Measurements from ENCODE around the gene OSBPL2. TPM values are rescaled to one million over a fixed set of nuclear protein-coding genes. Genes with fewer than 3 reads are reported as not detected.

The OSBPL2 gene
- total and polyA plus RNA-seq, 2 donors (not counting 1 experiment from before 2014, with no cell fraction given) = 13.3 to 27.9 TPM

GRCh38 chr20:62197311-62197710 lies 41.0 kb upstream of the OSBPL2 start:
- H4K20me1 ChIP-seq (ENCODE audit: control insufficient read depth, extremely low read depth, insufficient read depth, low read length) = no peaks in the 10 kb centered on the region
- H3K4me3 ChIP-seq (replicated peaks in 1 of 4; ENCODE audit: control extremely low read depth in 1 of 4, insufficient read depth in 1 of 4, low read depth in 3 of 4, low read length in 4 of 4) = no peak overlapping the region
- no peaks in the 10 kb centered on the region for H3K79me2 ChIP-seq (ENCODE audit: control insufficient read depth, insufficient read depth, low read length)
- no peaks in the 10 kb centered on the region for H3K9me3 ChIP-seq (ENCODE audit: control insufficient read depth, insufficient read depth, low read depth, low read length)
- no peaks in the 10 kb centered on the region for H3K27me3 ChIP-seq (ENCODE audit: control insufficient read depth, insufficient read depth, low read length)
- H3K27ac ChIP-seq (ENCODE audit: insufficient read depth, low read length) = no peak overlapping the region
- H3K4me1 ChIP-seq (ENCODE audit: control insufficient read depth, extremely low read depth, insufficient read depth, low read length) = no peaks in the 10 kb centered on the region
- no peak for TF ChIP-seq EZH2 (IDR thresholded peaks at IDR 0.05; ENCODE audit: low read length, missing control alignments)
- TF ChIP-seq CTCF (conservative IDR thresholded peaks at IDR 0.05 in 1 of 2, IDR thresholded peaks at IDR 0.05 in 1 of 2; ENCODE audit: low read depth in 1 of 2, low read length in 2 of 2) = no peak
- no peak for DNase-seq (ENCODE audit: low read depth in 2 of 2)
- H3K4me2 ChIP-seq (ENCODE audit: extremely low read depth, insufficient read depth, low read length) = no peak overlapping the region
- H3K9ac ChIP-seq (ENCODE audit: insufficient read depth, low read length) = no peak overlapping the region
- H3K36me3 ChIP-seq (ENCODE audit: control insufficient read depth, insufficient read depth, low read length) = peaks cover 22% of the 10 kb centered on the region
- H2AFZ ChIP-seq (ENCODE audit: low read length) = no peak overlapping the region

- no peak overlapping the region for H3K4me2 ChIP-seq (ENCODE audit: extremely low read depth, insufficient read depth, low read length)
These were observed 40.5 kb upstream of the OSBPL2 start for GRCh38 chr20:62197801-62198200.

GRCh38 chr20:62198496-62198895 lies 39.8 kb upstream of the OSBPL2 start:
- H3K4me3 ChIP-seq (replicated peaks in 1 of 4; ENCODE audit: control extremely low read depth in 1 of 4, insufficient read depth in 1 of 4, low read depth in 3 of 4, low read length in 4 of 4) = no peak overlapping the region
- no peaks in the 10 kb centered on the region for H3K4me1 ChIP-seq (ENCODE audit: control insufficient read depth, extremely low read depth, insufficient read depth, low read length)
- no peak overlapping the region for H3K4me2 ChIP-seq (ENCODE audit: extremely low read depth, insufficient read depth, low read length)
- no peaks in the 10 kb centered on the region for H3K79me2 ChIP-seq (ENCODE audit: control insufficient read depth, insufficient read depth, low read length)
- no peak for DNase-seq (ENCODE audit: low read depth in 2 of 2)
- H3K36me3 ChIP-seq (ENCODE audit: control insufficient read depth, insufficient read depth, low read length) = peaks cover 22% of the 10 kb centered on the region
- TF ChIP-seq EZH2 (IDR thresholded peaks at IDR 0.05; ENCODE audit: low read length, missing control alignments) (no peak), CTCF (conservative IDR thresholded peaks at IDR 0.05 in 1 of 2, IDR thresholded peaks at IDR 0.05 in 1 of 2; ENCODE audit: low read depth in 1 of 2, low read length in 2 of 2) (no peak)
- no peak overlapping the region for H2AFZ ChIP-seq (ENCODE audit: low read length)
- no peaks in the 10 kb centered on the region for H3K27me3 ChIP-seq (ENCODE audit: control insufficient read depth, insufficient read depth, low read length)
- H3K27ac ChIP-seq (ENCODE audit: insufficient read depth, low read length) = no peak overlapping the region
- H4K20me1 ChIP-seq (ENCODE audit: control insufficient read depth, extremely low read depth, insufficient read depth, low read length) = no peaks in the 10 kb centered on the region
- no peak overlapping the region for H3K9ac ChIP-seq (ENCODE audit: insufficient read depth, low read length)
- no peaks in the 10 kb centered on the region for H3K9me3 ChIP-seq (ENCODE audit: control insufficient read depth, insufficient read depth, low read depth, low read length)

More at GRCh38 chr20:62197801-62198200, 40.5 kb upstream of the OSBPL2 start:
- Histone ChIP-seq H3K9me3 (ENCODE audit: control insufficient read depth, insufficient read depth, low read depth, low read length) (no peaks in the 10 kb centered on the region), H3K9ac (ENCODE audit: insufficient read depth, low read length) (no peak overlapping the region), H3K27ac (ENCODE audit: insufficient read depth, low read length) (no peak overlapping the region), H4K20me1 (ENCODE audit: control insufficient read depth, extremely low read depth, insufficient read depth, low read length) (no peaks in the 10 kb centered on the region), H3K36me3 (ENCODE audit: control insufficient read depth, insufficient read depth, low read length) (peaks cover 22% of the 10 kb centered on the region), H3K79me2 (ENCODE audit: control insufficient read depth, insufficient read depth, low read length) (no peaks in the 10 kb centered on the region), H2AFZ (ENCODE audit: low read length) (no peak overlapping the region), H3K4me3 (replicated peaks in 1 of 4; ENCODE audit: control extremely low read depth in 1 of 4, insufficient read depth in 1 of 4, low read depth in 3 of 4, low read length in 4 of 4) (no peak overlapping the region), H3K27me3 (ENCODE audit: control insufficient read depth, insufficient read depth, low read length) (no peaks in the 10 kb centered on the region), H3K4me1 (ENCODE audit: control insufficient read depth, extremely low read depth, insufficient read depth, low read length) (no peaks in the 10 kb centered on the region)
- TF ChIP-seq EZH2 (IDR thresholded peaks at IDR 0.05; ENCODE audit: low read length, missing control alignments) = no peak
- no peak for DNase-seq (ENCODE audit: low read depth in 2 of 2)
